Small intestine (tissue), 16 donors: ENCODE data around the gene OR7C2. TPM values are rescaled to one million over a fixed set of nuclear protein-coding genes. Genes with fewer than 3 reads are reported as not detected.

Experiments
- DNase-seq, 2 donors: peaks; one replicate each; pipeline versions ENCODE4 v3.0.0 to v3.0.0-alpha.2; 2013
- FAIRE-seq: peaks from 2 replicates; lab custom pipeline; 2012; peaks lifted over from hg19 to GRCh38; lab: Jason Lieb, UNC
- H3K27ac ChIP-seq, 3 donors: one replicate each; pipeline ENCODE4 v1.5.1; 2013; ENCODE audit warnings: low read length in 2 of 3, mild to moderate bottlenecking in 2 of 3, control low read depth in 1 of 3, inconsistent platforms in 1 of 3, low read depth in 1 of 3, moderate library complexity in 1 of 3
- H3K27me3 ChIP-seq, 3 donors: one replicate each; pipeline ENCODE4 v1.6.1; 2013; ENCODE audit warnings: low read length in 3 of 3, inconsistent platforms in 1 of 3; ENCODE audit not compliant: control insufficient read depth in 3 of 3, insufficient read depth in 3 of 3
- H3K36me3 ChIP-seq, 3 donors: one replicate each; pipeline ENCODE4 v1.6.1; 2013; ENCODE audit warnings: low read length in 3 of 3, inconsistent platforms in 1 of 3, low read depth in 1 of 3, mild to moderate bottlenecking in 1 of 3, moderate library complexity in 1 of 3; ENCODE audit not compliant: control insufficient read depth in 3 of 3, insufficient read depth in 2 of 3
- H3K4me1 ChIP-seq, 3 donors: one replicate each; pipeline ENCODE4 v1.6.1; 2013; ENCODE audit warnings: low read length in 2 of 3, inconsistent platforms in 1 of 3, low read depth in 1 of 3, mild to moderate bottlenecking in 1 of 3, moderate library complexity in 1 of 3; ENCODE audit not compliant: control insufficient read depth in 3 of 3, insufficient read depth in 2 of 3
- H3K4me3 ChIP-seq, 3 donors: one replicate each; pipeline ENCODE4 v1.5.1; 2013; ENCODE audit warnings: low read length in 3 of 3, control low read depth in 1 of 3, inconsistent platforms in 1 of 3, low read depth in 1 of 3, mild to moderate bottlenecking in 1 of 3, moderate library complexity in 1 of 3
- H3K9me3 ChIP-seq, 2 donors: one replicate each; pipeline ENCODE4 v1.6.1; 2013; ENCODE audit warnings: low read depth in 1 of 2, low read length in 1 of 2; ENCODE audit not compliant: control insufficient read depth in 2 of 2, insufficient read depth in 1 of 2
- WGBS, 3 donors: extraction: QIAGEN DNeasy Blood & Tissue Kit; methylation state at CpG; one replicate each; pipeline ENCODE4 v1.1.7; 2013; 5-methylcytosine and 5-hydroxymethylcytosine counted together
- long read RNA-seq, 10 donors: transcript quantifications; one replicate each; lab custom pipeline, GENCODE V29; 2026
- polyA plus RNA-seq, 4 donors: library from polyadenylated mRNA; stranded (reverse) in 3 of 4; unstranded in 1 of 4; fragments of 200-250 nt in 3 of 4; fragments of 120-200 nt in 1 of 4; gene quantifications; one replicate each; pipeline versions ENCODE4 v1.2.1 to v1.2.3, GENCODE V29; 2013
- donor health status: healthy with polysubstance abuse.
- donor health status: control.
- donor health status: control.
- donor health status: Bipolar disorder and iron deficiency.
- donor health status: healthy.

Gene OR7C2
- polyA plus RNA-seq, result not detected
- long read RNA-seq, donor 1, result 0 reads
- long read RNA-seq, donor 2, result 0 reads
- long read RNA-seq, donor 3, result 0 reads
- long read RNA-seq, donor 4, result 0 reads
- long read RNA-seq, donor 5, result 0 reads
- long read RNA-seq, donor 6, result 0 reads
- long read RNA-seq, donor 7, result 0 reads
- long read RNA-seq, donor 8, result 0 reads
- long read RNA-seq, donor 9, result 0 reads
- long read RNA-seq, donor 10, result 0 reads

GRCh38 chr19:14941189-14941588 lies at the start of gene OR7C2:
Gene OR7C2, plus strand, starts transcription at chr19:14941489. Its CDS starts 0 bp downstream, at chr19:14941489.
- DNase-seq (no peak), FAIRE-seq (no peak)

GRCh38 chr19:14901675-14902260 lies 39.5 kb upstream of the OR7C2 start:
- Histone ChIP-seq H3K9me3 (no peaks in the 10 kb centered on the region), H3K4me3 (no peak overlapping the region), H3K4me1 (no peaks in the 10 kb centered on the region), H3K27ac (no peak overlapping the region), H3K27me3 (peaks cover 0 to 4% (median 0%) of the 10 kb centered on the region in 3 donors), H3K36me3 (no peaks in the 10 kb centered on the region)
- WGBS, 3 donors, result 13 to 42% (median 30%) methylated on average over 2 of the region's 2 CpGs
- FAIRE-seq, result no peak
- DNase-seq, result no peak

More at GRCh38 chr19:14941189-14941588, at the start of gene OR7C2:
- Histone ChIP-seq H3K27ac (no peak within 1 kb of the TSS), H3K4me3 (no peak within 1 kb of the TSS), H3K4me1 (no peaks in the 10 kb centered on the region), H3K9me3 (no peaks in the 10 kb centered on the region), H3K27me3 (no peaks in the 10 kb centered on the region), H3K36me3 (no peaks in the 10 kb centered on the region)
- 71 to 87% (median 86%) methylated on average over 6 of the region's 6 CpGs for WGBS, 3 donors

- Histone ChIP-seq H3K27me3 (no peaks in the 10 kb centered on the region), H3K9me3 (no peaks in the 10 kb centered on the region), H3K4me3 (no peak overlapping the region), H3K4me1 (no peaks in the 10 kb centered on the region), H3K36me3 (no peaks in the 10 kb centered on the region), H3K27ac (no peak overlapping the region)
- no peak for FAIRE-seq
- 65 to 85% (median 80%) methylated on average over 3 to 4 of the region's 4 CpGs for WGBS, 3 donors
- no peak for DNase-seq
Measured at GRCh38 chr19:14906711-14907110, 34.6 kb upstream of the OR7C2 start.

- FAIRE-seq (no peak), DNase-seq (no peak)
- no peaks in the 10 kb centered on the region for H3K4me1 ChIP-seq
- no peak overlapping the region for H3K27ac ChIP-seq
- no peaks in the 10 kb centered on the region for H3K36me3 ChIP-seq
- H3K9me3 ChIP-seq, result no peaks in the 10 kb centered on the region
- H3K4me3 ChIP-seq, result no peak overlapping the region
- 63 to 75% (median 69%) methylated on average over 6 of the region's 6 CpGs for WGBS, 3 donors
- no peaks in the 10 kb centered on the region for H3K27me3 ChIP-seq
Measured at GRCh38 chr19:14915116-14915515, 26.2 kb upstream of the OR7C2 start.

DNA sequence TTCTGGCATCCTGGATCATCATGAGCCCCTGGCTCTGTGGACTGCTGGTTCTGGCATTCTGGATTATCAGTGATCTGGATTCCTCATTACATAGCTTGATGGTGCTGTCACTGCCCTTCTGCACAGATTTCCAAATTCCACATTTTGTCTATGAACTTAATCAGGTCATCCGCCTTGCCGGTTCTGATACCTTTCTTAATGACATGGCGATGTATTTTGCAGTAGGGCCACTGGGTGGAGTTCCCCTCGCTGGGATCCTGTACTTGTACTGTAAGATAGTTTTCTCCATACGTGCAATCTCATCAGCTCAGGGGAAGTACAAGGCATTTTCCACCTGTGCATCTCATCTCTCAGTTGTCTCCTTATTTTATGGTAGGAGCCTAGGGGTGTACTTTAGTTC lies 24.4 kb upstream of the OR7C2 start:
- Histone ChIP-seq H3K27me3 (no peaks in the 10 kb centered on the region), H3K9me3 (no peaks in the 10 kb centered on the region), H3K4me1 (no peaks in the 10 kb centered on the region), H3K36me3 (no peaks in the 10 kb centered on the region), H3K4me3 (no peak overlapping the region), H3K27ac (no peak overlapping the region)
- WGBS, 3 donors, result 46 to 58% (median 55%) methylated on average over 5 of the region's 5 CpGs
- FAIRE-seq (no peak), DNase-seq (no peak)

DNA sequence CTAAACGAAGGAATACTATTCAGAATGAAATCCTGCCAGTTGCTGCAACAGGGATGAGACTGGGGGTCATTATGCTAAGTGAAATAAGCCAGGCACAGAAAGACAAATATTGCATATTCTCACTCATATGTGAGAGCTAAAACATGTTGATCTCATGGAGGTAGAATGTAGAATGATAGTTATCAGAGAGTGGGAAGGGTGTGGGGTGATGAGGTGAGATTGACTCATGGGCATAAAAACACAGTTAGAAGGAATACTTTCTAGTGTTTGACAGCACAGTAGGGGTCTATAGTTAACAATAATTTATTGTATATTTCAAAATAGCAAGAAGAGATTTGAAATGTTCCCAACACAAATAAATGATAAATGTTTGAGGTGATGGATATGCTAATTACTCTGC lies 7.8 kb upstream of the OR7C2 start:
- no peaks in the 10 kb centered on the region for H3K9me3 ChIP-seq
- DNase-seq (no peak), FAIRE-seq (no peak)
- WGBS, 3 donors, result 40 to 76% (median 48%) methylated on average over 1 of the region's 1 CpG
- no peaks in the 10 kb centered on the region for H3K36me3 ChIP-seq
- no peak overlapping the region for H3K4me3 ChIP-seq
- no peak overlapping the region for H3K27ac ChIP-seq
- H3K4me1 ChIP-seq, result no peaks in the 10 kb centered on the region
- no peaks in the 10 kb centered on the region for H3K27me3 ChIP-seq

DNA sequence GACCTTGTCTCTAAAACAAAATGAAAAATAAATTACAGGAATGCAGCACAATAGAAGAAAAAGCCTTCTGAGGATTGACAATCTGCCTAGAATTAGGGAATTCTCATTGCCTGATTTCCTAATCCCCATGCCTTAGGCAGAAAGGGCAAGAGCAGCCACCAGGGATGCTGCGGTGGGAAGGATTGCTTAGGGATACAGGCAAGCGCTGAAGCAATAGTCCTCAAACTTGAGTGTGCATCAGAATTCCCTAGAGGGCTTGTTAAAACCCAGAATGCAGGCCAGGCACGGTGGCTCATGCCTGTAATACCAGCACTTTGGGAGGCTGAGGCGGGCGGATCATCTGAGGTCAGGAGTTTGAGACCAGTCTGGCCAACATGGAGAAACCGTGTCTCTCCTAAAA lies 1.0 kb upstream of the OR7C2 start:
- DNase-seq, result no peak
- WGBS, 3 donors, result 83 to 86% (median 84%) methylated on average over 6 of the region's 6 CpGs
- Histone ChIP-seq H3K4me3 (no peak overlapping the region), H3K27ac (no peak overlapping the region), H3K4me1 (no peaks in the 10 kb centered on the region), H3K36me3 (no peaks in the 10 kb centered on the region), H3K9me3 (no peaks in the 10 kb centered on the region), H3K27me3 (no peaks in the 10 kb centered on the region)
- FAIRE-seq, result no peak

- 50 to 67% (median 59%) methylated on average over 4 of the region's 4 CpGs for WGBS, 3 donors
- H3K9me3 ChIP-seq, result no peaks in the 10 kb centered on the region
- H3K27me3 ChIP-seq, result no peaks in the 10 kb centered on the region
- no peak overlapping the region for H3K27ac ChIP-seq
- H3K4me1 ChIP-seq, result no peaks in the 10 kb centered on the region
- no peak for FAIRE-seq
- H3K4me3 ChIP-seq, result no peak overlapping the region
- no peak for DNase-seq
- H3K36me3 ChIP-seq, result no peaks in the 10 kb centered on the region
Measured at GRCh38 chr19:14943601-14944000, 2.3 kb downstream of the OR7C2 start.

- no peak for DNase-seq
- Histone ChIP-seq H3K9me3 (no peaks in the 10 kb centered on the region), H3K36me3 (no peaks in the 10 kb centered on the region), H3K4me3 (no peak overlapping the region), H3K27me3 (no peaks in the 10 kb centered on the region), H3K27ac (no peak overlapping the region), H3K4me1 (no peaks in the 10 kb centered on the region)
- WGBS, 3 donors, result 81 to 85% (median 85%) methylated on average over 1 of the region's 1 CpG
- FAIRE-seq, result no peak
Measured at GRCh38 chr19:14944456-14944855, 3.2 kb downstream of the OR7C2 start.
